Measurements from ENCODE around the gene AIG1.
"Not testable (repeated sequence)": the region's sequence is repeated elsewhere in the genome, so short reads cannot be mapped to it uniquely, and the experiment has no call there.

AIG1 gene

GRCh38 chr6:143060806-143061596 is at the start of gene AIG1:
Gene AIG1 (plus strand): TSS chr6:143060889. CDS start chr6:143060926, 37 bp downstream.
- in situ Hi-C loops (cut with MboI; ENCODE audit: low sequenced_read_pairs, unreplicated experiment), result no loop called here
- TF ChIP-seq CTCF (IDR thresholded peaks at IDR 0.05; ENCODE audit: borderline replicate concordance, control extremely low read depth, extremely low read depth, insufficient read depth, missing control alignments), result no peak
- DNase-seq (ENCODE audit: low spot score), result no peak

GRCh38 chr6:143014764-143015163 is 45.9 kb upstream of the AIG1 start:
- in situ Hi-C loops (cut with MboI; ENCODE audit: low sequenced_read_pairs, unreplicated experiment), result no loop called here
- no peak for DNase-seq (ENCODE audit: low spot score)
- TF ChIP-seq CTCF (IDR thresholded peaks at IDR 0.05; ENCODE audit: borderline replicate concordance, control extremely low read depth, extremely low read depth, insufficient read depth, missing control alignments), result no peak

GRCh38 chr6:143015300-143015706 is 45.4 kb upstream of the AIG1 start:
- no peak for DNase-seq (ENCODE audit: low spot score)
- in situ Hi-C loops (cut with MboI; ENCODE audit: low sequenced_read_pairs, unreplicated experiment), result no loop called here
- no peak for TF ChIP-seq CTCF (IDR thresholded peaks at IDR 0.05; ENCODE audit: borderline replicate concordance, control extremely low read depth, extremely low read depth, insufficient read depth, missing control alignments)

- no peak for TF ChIP-seq CTCF (IDR thresholded peaks at IDR 0.05; ENCODE audit: borderline replicate concordance, control extremely low read depth, extremely low read depth, insufficient read depth, missing control alignments)
- in situ Hi-C loops (cut with MboI; ENCODE audit: low sequenced_read_pairs, unreplicated experiment), result no loop called here
Measured at GRCh38 chr6:143018955-143019354, 41.7 kb upstream of the AIG1 start.

GRCh38 chr6:143020862-143021261 is 39.8 kb upstream of the AIG1 start:
- in situ Hi-C loops (cut with MboI; ENCODE audit: low sequenced_read_pairs, unreplicated experiment); DNase-seq (ENCODE audit: low spot score): not testable (repeated sequence)

More at GRCh38 chr6:143018955-143019354, 41.7 kb upstream of the AIG1 start:
- DNase-seq (ENCODE audit: low spot score), result no peak

GRCh38 chr6:143021543-143021942 is 39.1 kb upstream of the AIG1 start:
- TF ChIP-seq CTCF (IDR thresholded peaks at IDR 0.05; ENCODE audit: borderline replicate concordance, control extremely low read depth, extremely low read depth, insufficient read depth, missing control alignments), result no peak

GRCh38 chr6:143022587-143022986 is 38.1 kb upstream of the AIG1 start:
- no peak for DNase-seq (ENCODE audit: low spot score)
- in situ Hi-C loops (cut with MboI; ENCODE audit: low sequenced_read_pairs, unreplicated experiment), result no loop called here
- TF ChIP-seq CTCF (IDR thresholded peaks at IDR 0.05; ENCODE audit: borderline replicate concordance, control extremely low read depth, extremely low read depth, insufficient read depth, missing control alignments), result no peak

More at GRCh38 chr6:143021543-143021942, 39.1 kb upstream of the AIG1 start:
- DNase-seq (ENCODE audit: low spot score), result no peak
- in situ Hi-C loops (cut with MboI; ENCODE audit: low sequenced_read_pairs, unreplicated experiment), result no loop called here
